ENCODE results near the gene SENP6. TPM values are rescaled to one million over a fixed set of nuclear protein-coding genes. Genes with fewer than 3 reads are reported as not detected.
"Not testable (repeated sequence)": the region's sequence is repeated elsewhere in the genome, so short reads cannot be mapped to it uniquely, and the experiment has no call there.

Gene SENP6
- total RNA-seq, 2 experiments from 2014 or later = 58.6 to 59.2 TPM

GRCh38 chr6:75584552-75584951, 17.1 kb upstream of the SENP6 start:
- H3K36me3 Mint-ChIP-seq (ENCODE audit: low read depth); H3K9me3 Mint-ChIP-seq; H3K27ac Mint-ChIP-seq; H3K27me3 Mint-ChIP-seq; H3K4me3 Mint-ChIP-seq; DNase-seq; POLR2A ChIA-PET: not testable (repeated sequence)
- CTCF ChIA-PET = interaction anchor here (1.5 kb wide), 1 partner anchor 12 kb away, joined by 3 read pairs; no protein-coding TSS in a partner anchor
- H3K4me1 Mint-ChIP-seq = peaks cover 10% of the 10 kb centered on the region

DNA sequence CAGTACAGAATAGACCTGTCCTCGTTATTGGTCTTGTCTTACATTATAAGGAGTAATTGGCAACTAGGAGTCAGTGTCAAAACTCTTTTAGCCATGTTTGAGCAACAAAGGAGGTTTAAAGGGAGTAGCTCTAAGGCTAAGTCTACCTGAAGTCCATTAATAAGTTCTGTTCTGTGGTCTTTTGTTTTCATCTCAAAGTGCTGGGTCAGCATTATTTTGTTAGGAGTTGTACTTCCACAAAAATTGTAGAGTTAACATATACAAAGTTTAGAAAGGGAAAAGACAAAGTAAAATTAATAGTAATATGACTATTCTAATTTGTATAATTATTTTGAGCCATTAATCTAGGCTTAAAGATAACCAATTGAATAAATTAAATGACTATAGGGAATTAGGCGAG, 12.7 kb upstream of the SENP6 start:
- ChIA-PET CTCF (no interaction called here), POLR2A (no interaction called here)
- Mint-ChIP-seq H3K36me3 (ENCODE audit: low read depth) (no peaks in the 10 kb centered on the region), H3K4me1 (no peaks in the 10 kb centered on the region), H3K27me3 (peaks cover 1% of the 10 kb centered on the region), H3K9me3 (peaks cover 3% of the 10 kb centered on the region), H3K4me3 (no peak overlapping the region), H3K27ac (no peak overlapping the region)
- no peak for DNase-seq

DNA sequence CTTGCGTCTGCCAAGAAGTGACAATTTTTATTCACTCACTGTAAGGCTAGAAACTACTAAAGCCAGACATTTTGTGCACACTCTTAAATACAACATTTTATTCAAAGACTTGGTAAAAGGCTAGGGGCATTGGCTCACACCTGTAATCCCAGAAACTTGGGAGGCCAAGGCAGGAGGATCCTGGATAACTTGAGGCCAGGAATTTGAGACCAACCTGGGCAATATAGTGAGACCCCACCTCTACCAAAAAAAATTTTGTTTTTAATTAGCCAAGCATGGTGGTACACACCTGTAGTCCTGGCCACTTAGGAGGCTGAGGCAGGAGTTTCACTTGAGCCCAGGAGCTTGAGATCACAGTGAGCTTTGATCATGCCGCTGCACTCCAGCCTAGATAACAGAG, 11.3 kb upstream of the SENP6 start:
- POLR2A ChIA-PET = interaction anchor here (0.7 to 1.4 kb wide), 2 partner anchors 12 to 13 kb away, joined by 3 to 4 read pairs; partner anchors contain the start of gene SENP6
- CTCF ChIA-PET = no interaction called here
- Mint-ChIP-seq H3K4me1 (no peaks in the 10 kb centered on the region), H3K4me3 (no peak overlapping the region), H3K27ac (no peak overlapping the region), H3K9me3 (no peaks in the 10 kb centered on the region), H3K36me3 (ENCODE audit: low read depth) (no peaks in the 10 kb centered on the region), H3K27me3 (no peaks in the 10 kb centered on the region)
- no peak for DNase-seq

DNA sequence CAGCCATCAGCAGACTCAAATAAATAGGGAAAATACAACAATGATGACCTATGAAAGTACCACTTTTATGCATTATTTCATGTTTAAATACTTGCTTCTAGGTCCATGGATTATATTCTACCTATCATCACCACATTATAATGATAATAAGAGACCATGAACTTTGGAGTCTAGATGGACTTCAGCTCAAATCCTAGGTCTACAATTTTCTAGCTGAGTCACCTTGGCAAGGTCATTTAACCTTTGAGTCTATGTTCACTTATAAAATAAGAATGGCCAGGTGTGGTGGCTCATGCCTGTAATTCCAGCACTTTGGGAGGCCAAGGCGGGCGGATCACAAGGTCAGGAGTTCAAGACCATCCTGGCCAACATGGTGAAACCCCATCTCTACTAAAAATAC, 5.3 kb upstream of the SENP6 start:
- H3K27ac Mint-ChIP-seq; H3K27me3 Mint-ChIP-seq; DNase-seq; H3K4me3 Mint-ChIP-seq; H3K9me3 Mint-ChIP-seq; POLR2A ChIA-PET; H3K36me3 Mint-ChIP-seq (ENCODE audit: low read depth): not testable (repeated sequence)
- peaks cover 24% of the 10 kb centered on the region for H3K4me1 Mint-ChIP-seq
- CTCF ChIA-PET = interaction anchor here (1.0 kb wide), 1 partner anchor 11 kb away, joined by 3 read pairs; no protein-coding TSS in a partner anchor

DNA sequence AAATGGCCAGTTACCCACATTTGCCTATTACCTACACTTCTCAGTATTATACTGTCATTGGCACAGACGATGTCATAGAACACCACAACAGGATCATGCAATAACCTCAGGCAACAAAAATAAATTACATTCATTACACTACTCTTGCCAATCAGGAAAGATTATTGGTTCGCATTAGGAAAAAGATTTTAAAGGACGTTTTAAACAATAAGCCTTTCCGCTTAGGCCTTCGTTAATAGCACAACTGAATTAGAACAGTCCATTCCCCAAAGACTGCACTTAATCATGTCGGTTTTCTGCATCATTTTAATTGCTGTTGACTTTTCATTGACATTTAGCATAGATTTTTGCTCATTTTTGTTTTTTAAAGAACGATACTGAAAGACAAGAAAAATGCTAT, 912 bp upstream of the SENP6 start:
- no peak for DNase-seq
- POLR2A ChIA-PET = interaction anchor here (1.0 to 3.2 kb wide), 6 partner anchors 12 to 357 kb away, joined by 3 to 49 read pairs (median 15); partner anchors contain the start of genes COX7A2 and TMEM30A
- CTCF ChIA-PET = no interaction called here
- H3K27me3 Mint-ChIP-seq = no peaks in the 10 kb centered on the region
- peaks cover 43% of the 10 kb centered on the region for H3K4me1 Mint-ChIP-seq
- peak overlapping the region; percentile 46 for H3K4me3 Mint-ChIP-seq
- peak overlapping the region; percentile 73 for H3K27ac Mint-ChIP-seq
- no peaks in the 10 kb centered on the region for H3K9me3 Mint-ChIP-seq
- H3K36me3 Mint-ChIP-seq (ENCODE audit: low read depth) = peaks cover 21% of the 10 kb centered on the region

DNA sequence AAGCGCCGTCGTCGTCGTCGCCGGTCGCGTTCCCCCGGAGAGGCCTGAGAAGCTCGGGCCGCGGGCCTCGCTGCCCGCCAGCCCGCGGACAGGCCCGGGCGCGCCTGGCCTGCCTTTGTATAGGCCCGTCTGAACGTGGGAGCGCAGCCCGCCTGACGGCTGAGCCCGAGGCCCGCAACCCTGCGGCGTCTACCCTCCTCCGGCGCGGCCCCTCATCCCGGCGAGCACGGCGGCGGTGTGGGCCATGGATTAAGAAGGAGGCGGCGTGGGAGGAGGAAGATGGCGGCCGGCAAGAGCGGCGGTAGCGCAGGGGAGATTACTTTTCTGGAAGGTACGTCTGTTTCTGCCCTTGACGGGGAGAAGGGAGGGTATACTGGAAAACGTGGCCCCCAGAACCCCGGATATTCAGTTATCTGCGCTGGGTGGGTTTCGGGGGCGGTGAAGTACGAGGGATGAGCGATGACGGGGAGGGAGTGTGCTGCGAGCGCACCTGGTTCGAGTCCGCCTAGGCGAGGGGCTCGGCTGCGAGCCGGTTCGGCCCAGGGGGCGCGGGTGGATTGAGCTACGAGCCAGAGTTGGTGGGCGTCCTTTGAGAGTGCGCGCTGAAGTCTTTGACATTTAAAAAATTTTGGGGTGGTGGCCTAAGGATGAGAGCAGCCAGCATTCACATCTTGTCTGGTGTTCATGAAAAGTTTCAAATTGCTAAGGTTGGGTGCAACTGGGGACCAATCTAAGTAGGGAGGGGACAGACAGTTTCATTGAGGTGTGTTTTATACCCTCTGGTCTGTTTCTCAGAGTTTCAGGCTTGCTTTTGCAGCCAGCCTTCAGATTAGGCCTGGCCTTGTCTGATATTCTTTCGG, 796 bp downstream of the SENP6 start:
- no peaks in the 10 kb centered on the region for H3K27me3 Mint-ChIP-seq
- peak overlapping the region; percentile 90 for H3K4me3 Mint-ChIP-seq
- H3K27ac Mint-ChIP-seq = peak overlapping the region; percentile 88
- POLR2A ChIA-PET = interaction anchor here (0.9 to 3.2 kb wide), 10 partner anchors 11 to 359 kb away, joined by 3 to 49 read pairs (median 6); partner anchors contain the start of genes COX7A2, MYO6 and TMEM30A
- peaks cover 27% of the 10 kb centered on the region for H3K36me3 Mint-ChIP-seq (ENCODE audit: low read depth)
- peaks cover 55% of the 10 kb centered on the region for H3K4me1 Mint-ChIP-seq
- CTCF ChIA-PET = interaction anchor here (0.8 to 1.6 kb wide), 5 partner anchors 8 to 318 kb away, joined by 3 to 6 read pairs (median 3); partner anchors contain the start of gene TMEM30A
- H3K9me3 Mint-ChIP-seq = no peaks in the 10 kb centered on the region
- DNase-seq = peak; percentile 55

DNA sequence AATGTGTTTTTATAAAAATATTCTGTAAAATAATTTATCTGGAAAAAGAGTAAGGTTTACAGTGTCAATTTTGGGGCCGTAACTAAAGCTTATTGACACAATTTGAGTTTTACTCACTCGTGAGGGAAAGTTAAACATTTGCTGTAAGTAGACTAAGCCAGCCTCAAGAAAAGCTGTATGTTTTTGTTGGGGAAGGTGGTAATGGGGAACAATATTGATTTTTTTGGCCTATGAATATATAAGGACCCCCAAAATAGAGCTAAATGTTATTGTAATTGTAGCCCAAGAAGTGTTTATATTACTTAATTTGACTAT, 1.4 kb downstream of the SENP6 start:
- Mint-ChIP-seq H3K27me3 (no peaks in the 10 kb centered on the region), H3K27ac (peak overlapping the region; percentile 87), H3K36me3 (ENCODE audit: low read depth) (peaks cover 29% of the 10 kb centered on the region), H3K9me3 (no peaks in the 10 kb centered on the region), H3K4me1 (peaks cover 61% of the 10 kb centered on the region), H3K4me3 (peak overlapping the region; percentile 90)
- ChIA-PET POLR2A (interaction anchor here (0.9 to 3.2 kb wide), 9 partner anchors 10 to 359 kb away, joined by 3 to 49 read pairs (median 5); partner anchors contain the start of genes COX7A2, MYO6 and TMEM30A), CTCF (interaction anchor here (0.8 to 1.6 kb wide), 5 partner anchors 8 to 318 kb away, joined by 3 to 6 read pairs (median 3); partner anchors contain the start of gene TMEM30A)
- DNase-seq = no peak

- Mint-ChIP-seq H3K4me3 (peak overlapping the region; percentile 90), H3K9me3 (no peaks in the 10 kb centered on the region), H3K36me3 (ENCODE audit: low read depth) (peaks cover 31% of the 10 kb centered on the region), H3K27me3 (no peaks in the 10 kb centered on the region), H3K27ac (no peak overlapping the region), H3K4me1 (peaks cover 56% of the 10 kb centered on the region)
- no peak for DNase-seq
- POLR2A ChIA-PET = interaction anchor here (1.1 to 1.4 kb wide), 2 partner anchors 320 to 325 kb away, joined by 3 read pairs; partner anchors contain the start of gene TMEM30A
- CTCF ChIA-PET = interaction anchor here (0.6 to 1.6 kb wide), 2 partner anchors 10 to 1993 kb away, joined by 3 to 6 read pairs; no protein-coding TSS in a partner anchor
Measured at GRCh38 chr6:75604294-75604693, 2.6 kb downstream of the SENP6 start.

- CTCF ChIA-PET = no interaction called here
- H3K27ac Mint-ChIP-seq = no peak overlapping the region
- DNase-seq = no peak
- POLR2A ChIA-PET = no interaction called here
- H3K27me3 Mint-ChIP-seq = no peaks in the 10 kb centered on the region
- H3K4me1 Mint-ChIP-seq = peaks cover 55% of the 10 kb centered on the region
- H3K4me3 Mint-ChIP-seq = no peak overlapping the region
- H3K9me3 Mint-ChIP-seq = no peaks in the 10 kb centered on the region
- peaks cover 33% of the 10 kb centered on the region for H3K36me3 Mint-ChIP-seq (ENCODE audit: low read depth)
Measured at GRCh38 chr6:75605635-75606034, 4.0 kb downstream of the SENP6 start.

DNA sequence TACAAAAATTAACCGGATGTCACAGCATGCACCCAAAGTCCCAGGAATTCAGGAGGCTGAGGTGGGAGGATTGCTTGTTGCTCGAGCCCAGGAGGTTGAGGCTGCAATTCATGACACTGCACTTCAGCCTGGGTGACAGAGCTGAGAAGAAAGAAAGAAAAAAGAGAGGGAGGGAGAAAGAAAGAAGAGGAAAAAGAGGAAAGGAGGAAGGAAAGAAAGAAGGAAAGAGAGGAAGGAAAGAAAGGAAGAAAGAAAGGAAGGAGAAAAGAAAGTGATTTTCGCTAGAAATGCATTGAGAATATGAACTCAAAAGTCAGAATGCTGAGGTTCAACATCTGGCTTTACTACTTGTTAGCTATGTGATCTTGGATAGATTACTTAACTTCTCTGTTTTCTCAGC, 6.6 kb downstream of the SENP6 start:
- peaks cover 31% of the 10 kb centered on the region for H3K36me3 Mint-ChIP-seq (ENCODE audit: low read depth)
- DNase-seq = no peak
- no peaks in the 10 kb centered on the region for H3K9me3 Mint-ChIP-seq
- H3K4me3 Mint-ChIP-seq = no peak overlapping the region
- no peaks in the 10 kb centered on the region for H3K27me3 Mint-ChIP-seq
- H3K27ac Mint-ChIP-seq = no peak overlapping the region
- ChIA-PET CTCF (no interaction called here), POLR2A (no interaction called here)
- H3K4me1 Mint-ChIP-seq = peaks cover 76% of the 10 kb centered on the region

DNA sequence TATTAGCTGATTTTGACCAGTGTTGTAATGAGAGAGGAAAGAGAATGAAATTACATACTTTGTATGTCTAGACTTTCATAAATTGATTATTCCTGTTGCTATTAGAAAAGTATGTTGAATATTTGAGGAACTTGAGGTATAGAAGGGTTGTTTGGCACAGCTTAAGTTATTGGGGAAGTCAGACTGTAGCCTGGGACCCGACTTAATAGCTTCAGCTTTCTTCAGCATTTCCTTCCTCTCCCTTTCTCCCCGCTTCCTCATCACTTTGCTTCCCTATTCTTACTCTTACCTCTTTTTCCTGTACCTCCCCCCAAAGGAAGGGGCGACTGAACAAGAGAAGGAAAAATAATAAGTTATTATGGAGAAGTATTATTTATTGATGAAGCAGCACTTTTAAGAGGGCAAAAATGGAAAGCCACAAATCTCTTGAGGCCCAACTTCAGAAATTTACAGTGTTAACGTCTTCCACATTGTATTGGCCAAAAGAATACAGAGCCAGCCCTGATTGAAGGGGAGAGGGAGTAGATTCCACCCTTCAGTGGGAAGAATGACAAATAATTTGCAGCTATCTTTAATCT, 7.4 kb downstream of the SENP6 start:
- POLR2A ChIA-PET = no interaction called here
- Mint-ChIP-seq H3K4me3 (no peak overlapping the region), H3K36me3 (ENCODE audit: low read depth) (peaks cover 26% of the 10 kb centered on the region), H3K4me1 (peaks cover 75% of the 10 kb centered on the region), H3K27me3 (no peaks in the 10 kb centered on the region), H3K27ac (no peak overlapping the region), H3K9me3 (no peaks in the 10 kb centered on the region)
- DNase-seq = no peak
- CTCF ChIA-PET = no interaction called here

DNA sequence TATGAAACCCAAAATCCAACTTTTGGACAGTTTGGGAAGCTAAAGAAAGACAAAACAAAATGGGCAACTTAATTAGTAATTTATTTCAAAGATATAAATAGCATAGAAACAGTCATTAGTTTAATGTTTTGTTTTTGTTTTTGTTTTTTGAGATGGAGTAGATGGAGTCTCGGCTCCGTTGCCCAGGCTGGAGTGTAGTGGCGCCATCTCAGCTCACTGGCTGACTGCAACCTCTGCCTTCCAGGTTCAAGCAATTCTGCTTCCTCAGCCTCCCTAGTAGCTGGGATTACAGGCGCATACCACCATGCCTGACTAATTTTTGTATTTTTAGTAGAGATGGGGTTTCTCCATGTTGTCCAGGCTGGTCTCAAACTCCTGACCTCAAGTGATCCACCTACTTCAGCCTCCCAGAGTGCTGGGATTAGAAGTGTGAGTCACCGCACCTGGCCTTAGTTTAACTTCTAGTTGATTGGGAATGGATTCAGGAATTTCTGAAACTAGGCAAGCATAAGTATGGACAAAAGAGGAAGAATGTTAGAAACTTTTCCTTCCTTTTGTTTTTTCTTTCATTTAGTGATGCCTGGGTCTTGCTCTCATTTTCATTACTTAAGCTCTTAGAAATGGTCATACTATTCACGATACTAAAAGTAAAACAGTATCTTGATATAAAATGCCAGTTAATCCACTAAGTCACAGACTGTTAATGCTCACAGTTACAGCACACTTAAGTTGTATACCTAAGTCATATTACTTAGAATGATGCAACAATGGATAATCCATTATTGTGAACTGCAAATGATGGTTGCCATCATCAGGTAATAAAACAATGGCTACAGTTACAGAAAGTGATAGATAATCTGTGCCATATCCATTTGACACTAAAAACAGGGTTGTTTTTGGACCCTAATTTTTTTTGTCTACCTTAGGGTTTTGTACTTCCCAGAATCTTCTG, 8.2 kb downstream of the SENP6 start:
- Mint-ChIP-seq H3K27ac (no peak overlapping the region), H3K4me1 (peaks cover 75% of the 10 kb centered on the region), H3K27me3 (no peaks in the 10 kb centered on the region), H3K36me3 (ENCODE audit: low read depth) (peaks cover 29% of the 10 kb centered on the region), H3K4me3 (no peak overlapping the region), H3K9me3 (no peaks in the 10 kb centered on the region)
- POLR2A ChIA-PET = no interaction called here
- DNase-seq = no peak
- CTCF ChIA-PET = no interaction called here
